Activated effector memory CD4-positive, alpha-beta T cell treated with Interleukin-2 at 50 U/mL for 16 hours (primary cell): ENCODE results near the gene GPATCH3.
A peak's percentile ranks its signal among the peaks of the same experiment; 100 is the strongest.
"Not testable (repeated sequence)": the region's sequence is repeated elsewhere in the genome, so short reads cannot be mapped to it uniquely, and the experiment has no call there.

ENCODE experiments used
- DNase-seq: peaks from one replicate; pipeline ENCODE4 v3.0.0-alpha.2; 2020

Gene GPATCH3

GRCh38 chr1:26913389-26913753, 13.1 kb upstream of the GPATCH3 start:
- no peak for DNase-seq

DNA sequence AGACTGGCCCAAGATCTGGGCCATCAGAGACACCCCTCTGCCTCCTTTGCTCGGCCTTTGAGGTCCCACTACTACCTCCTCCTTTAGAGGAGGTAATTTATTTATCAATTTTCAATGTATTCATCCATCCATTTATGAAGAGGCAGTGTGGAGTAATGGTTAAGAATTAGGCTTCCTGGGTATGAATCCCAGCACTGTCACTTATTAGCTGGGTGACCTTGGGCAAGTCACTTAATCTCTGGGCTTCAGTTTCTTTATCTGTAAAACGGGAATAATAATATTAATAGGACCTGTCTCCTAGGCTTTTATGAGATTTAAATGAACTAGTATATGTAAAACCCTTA, 11.9 kb upstream of the GPATCH3 start:
- DNase-seq = no peak

DNA sequence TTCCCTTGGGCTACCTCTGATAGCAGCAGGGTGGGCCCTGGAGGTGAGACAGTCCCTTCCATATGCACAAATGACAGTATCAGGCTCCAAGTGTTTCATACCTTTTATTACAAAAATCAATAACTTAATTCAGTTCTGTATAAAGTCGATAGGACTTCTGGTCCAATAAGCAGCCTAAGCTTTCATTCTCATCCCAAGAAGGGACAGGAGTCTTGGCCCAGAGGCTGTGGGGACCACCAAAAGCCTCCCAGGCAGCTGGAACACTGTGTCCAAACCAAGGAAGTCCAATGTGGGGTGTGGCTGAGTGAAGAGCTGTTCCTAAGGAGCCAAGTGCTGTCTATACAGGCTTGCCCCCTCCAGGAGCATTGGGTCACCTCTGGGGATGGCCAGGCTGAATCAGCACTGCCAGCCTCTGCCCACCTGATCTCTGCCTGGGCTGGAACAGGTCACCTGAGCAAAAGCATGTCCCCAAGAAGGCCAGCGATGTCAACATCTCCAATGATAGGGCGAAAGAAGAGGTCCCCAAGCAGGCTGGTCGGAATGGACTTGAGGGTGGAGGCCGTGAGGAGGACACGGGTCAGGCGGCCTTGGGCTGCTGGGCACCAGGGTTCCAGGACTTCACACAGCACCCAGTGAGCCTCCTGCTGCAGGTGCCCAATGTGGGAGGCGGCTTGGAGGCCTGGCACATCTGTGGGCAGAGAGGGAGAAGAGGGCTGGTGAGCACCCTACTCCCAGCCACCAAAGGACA, 11.3 kb upstream of the GPATCH3 start:
- no peak for DNase-seq

DNA sequence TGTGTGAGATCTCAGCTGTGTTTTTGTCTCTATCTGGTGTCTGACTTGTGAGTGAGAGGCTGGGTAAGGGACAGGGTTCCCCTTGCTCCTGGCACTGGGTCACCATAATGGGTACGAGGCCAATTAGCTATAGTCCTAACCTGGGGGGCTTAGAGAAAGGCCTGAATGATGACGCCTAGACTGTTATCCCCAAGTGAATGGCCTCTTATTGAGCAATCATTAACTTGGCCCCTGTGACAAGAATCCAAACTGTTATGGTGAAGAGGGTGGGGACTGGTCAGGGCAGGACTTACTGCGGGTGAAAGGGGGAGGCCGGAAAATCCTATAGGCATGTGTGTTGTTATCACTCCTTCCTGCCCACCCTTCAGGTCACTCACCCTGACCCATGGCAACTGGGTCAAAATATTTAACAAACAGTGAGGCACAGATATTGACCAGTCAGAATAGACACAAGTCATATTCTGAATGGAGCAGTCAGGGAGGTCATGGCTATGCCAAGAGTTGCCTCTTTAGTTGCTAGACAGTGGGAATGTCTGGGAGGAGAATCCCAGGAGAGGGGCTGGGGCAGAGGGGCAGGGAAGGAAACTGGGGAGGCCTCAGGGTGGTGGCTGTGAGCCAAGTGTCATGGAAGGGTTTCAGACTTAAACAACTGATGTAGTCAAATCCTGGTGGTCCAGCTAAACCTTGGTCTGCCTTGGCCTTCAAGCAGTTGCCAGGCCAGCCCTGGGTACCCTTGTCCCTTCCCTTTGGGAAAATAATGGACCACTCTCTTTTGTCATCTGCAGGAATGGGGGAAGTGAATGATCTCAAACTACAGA, 10.3 kb upstream of the GPATCH3 start:
- DNase-seq = no peak

DNA sequence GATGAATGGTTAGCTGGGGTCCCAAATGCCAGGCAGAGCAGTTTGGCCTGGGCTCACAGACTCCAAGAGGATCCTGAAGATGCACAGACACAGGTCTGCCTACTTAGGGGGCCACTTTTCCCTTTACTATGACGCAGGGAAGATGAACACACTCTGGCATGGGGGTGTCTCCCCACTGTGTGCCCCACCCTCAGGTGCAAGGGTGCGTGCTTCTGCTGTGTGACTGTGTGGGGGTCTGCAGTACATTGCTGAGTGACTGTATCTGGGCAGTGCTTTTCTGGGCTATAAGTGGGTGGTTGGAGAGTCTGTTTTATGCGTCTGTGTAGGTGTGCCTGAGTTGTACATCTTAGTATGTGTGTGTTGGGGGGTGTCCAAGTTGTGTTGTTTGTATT, 9.7 kb upstream of the GPATCH3 start:
- DNase-seq = no peak

GRCh38 chr1:26907071-26907917, 7.0 kb upstream of the GPATCH3 start:
- no peak for DNase-seq

GRCh38 chr1:26900815-26901511, 696 bp upstream of the GPATCH3 start:
- DNase-seq = no peak

DNA sequence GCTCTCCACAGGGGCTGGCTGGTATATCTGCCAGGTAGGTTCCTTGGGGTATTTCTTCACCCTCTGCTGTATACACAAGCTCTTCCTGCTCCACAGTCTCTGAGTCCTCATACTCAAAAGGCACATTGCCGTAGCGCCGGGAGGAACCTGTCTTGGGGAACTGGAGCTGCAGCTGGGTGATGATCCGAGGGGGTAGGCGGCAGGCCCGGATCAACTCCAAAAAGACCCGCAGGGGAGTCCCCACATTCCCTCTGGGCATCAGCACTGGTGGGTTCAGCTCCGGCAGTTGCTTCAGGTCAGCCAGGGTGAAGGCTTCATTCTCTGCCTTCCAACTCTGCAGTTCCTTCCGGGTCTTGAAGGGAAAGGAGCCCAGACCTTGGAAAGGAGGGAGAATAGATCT, 2.9 kb downstream of the GPATCH3 start:
- DNase-seq = no peak

DNA sequence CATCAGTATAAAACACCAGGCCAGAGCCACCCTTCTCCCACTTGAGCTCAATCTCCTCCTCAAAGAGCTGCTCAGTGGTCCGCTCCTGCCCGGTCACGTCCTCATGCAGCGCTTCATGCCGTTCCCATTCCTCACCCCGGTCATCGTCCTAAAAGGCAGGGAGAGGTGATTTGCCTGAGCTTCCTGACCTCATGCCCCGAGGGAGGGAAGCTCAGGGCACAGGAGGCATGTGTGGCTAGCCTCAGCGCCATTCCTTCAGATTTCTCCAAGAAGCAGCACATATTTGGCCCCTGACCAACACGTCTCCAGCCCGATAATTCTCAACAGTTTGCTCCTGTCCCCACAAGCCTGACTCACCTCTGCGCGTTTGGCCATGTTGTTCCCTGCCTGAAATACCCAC, 6.0 kb downstream of the GPATCH3 start:
- DNase-seq = no peak

GRCh38 chr1:26890467-26890796, 9.8 kb downstream of the GPATCH3 start:
- DNase-seq = no peak

DNA sequence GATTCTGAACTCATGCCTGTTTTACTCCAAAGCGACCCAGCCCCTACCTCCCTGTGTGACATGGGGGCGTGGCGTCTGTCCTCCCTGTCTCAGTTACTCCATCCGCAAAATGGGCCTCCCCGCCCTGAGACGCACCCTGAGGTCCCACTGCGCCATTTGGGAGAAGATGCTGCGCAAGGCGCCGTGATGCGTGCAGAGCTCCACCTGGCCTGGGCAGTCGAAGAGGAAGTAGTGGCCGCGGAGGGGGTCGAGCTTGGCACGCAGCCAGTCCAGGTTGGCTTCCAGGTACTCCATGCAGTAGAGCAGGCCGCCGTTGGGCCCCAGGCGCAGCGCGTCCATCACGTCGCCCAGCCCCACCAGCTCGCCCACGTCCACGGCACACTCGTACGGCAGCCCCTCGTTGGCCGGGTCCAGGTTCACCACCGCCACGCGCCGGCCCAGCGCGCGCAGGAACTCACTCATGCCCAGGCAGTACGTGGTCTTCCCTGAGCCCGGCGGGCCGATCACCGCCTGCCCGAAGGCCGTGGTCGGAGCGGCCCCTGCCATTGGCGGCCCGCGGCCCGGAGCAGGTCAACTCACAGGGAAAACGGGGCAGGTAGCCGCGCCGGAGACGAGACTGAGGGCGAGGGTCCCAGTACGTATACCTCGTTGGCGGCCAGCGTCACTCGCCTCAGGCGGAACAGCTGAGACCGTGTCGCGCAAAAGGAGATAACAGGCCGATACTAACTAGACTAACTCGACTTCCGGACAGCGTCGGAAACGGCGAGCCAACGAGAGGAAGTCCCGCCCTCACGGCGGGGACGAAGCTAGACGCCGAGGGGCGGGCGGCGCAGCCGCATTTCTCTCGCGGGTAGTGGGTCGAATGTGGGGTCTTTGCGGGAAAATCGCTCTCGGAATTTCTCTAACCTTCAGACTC, 10.5 kb downstream of the GPATCH3 start, which contains the start of gene GPN2:
Gene GPN2, minus strand, starts transcription at position 733 of the 916 bp plus-strand sequence. Its CDS starts 187 bp downstream, at position 546.
- peak; percentile 72 for DNase-seq

DNA sequence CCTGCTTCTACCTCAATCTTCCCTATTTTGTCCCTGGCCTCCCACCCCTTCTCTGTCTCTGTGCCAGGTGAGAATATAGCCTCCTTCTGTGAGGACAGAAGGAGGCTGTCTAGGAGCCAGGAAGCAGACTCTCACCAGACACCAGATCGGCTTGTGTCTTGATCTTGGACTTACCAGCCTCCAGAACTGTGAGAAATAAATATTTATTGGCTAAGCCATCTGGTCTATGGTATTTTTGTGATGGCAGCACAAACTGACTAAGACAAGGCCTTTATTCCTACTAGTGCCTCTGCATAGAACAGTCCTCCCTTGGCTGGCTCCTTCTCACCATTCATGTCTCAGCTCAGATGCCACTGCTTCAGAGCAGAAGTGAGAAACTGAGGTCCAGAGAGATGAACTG, 12.0 kb downstream of the GPATCH3 start:
- no peak for DNase-seq

GRCh38 chr1:26887125-26887524, 13.1 kb downstream of the GPATCH3 start:
- no peak for DNase-seq

- DNase-seq = no peak
These were observed 17.4 kb downstream of the GPATCH3 start for GRCh38 chr1:26882696-26883463.

DNA sequence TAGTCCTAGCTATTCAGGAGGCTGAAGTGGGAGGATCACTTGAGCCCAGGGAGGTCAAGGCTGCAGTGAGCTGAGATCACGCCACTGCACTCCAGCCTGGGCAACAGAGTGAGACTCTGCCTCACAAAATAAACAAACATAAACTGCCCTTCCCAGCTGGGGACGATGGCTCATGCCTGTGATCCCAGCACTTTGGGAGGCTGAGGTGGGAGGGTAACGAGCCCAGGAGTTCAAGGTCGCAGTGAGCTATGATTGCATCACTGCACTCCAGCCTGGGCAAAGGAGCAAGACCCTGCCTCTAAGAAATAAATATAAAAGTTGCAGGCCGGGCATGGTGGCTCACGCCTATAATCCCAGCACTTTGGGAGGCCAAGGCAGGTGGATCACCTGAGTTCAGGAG, 18.7 kb downstream of the GPATCH3 start:
- DNase-seq = not testable (repeated sequence)

DNA sequence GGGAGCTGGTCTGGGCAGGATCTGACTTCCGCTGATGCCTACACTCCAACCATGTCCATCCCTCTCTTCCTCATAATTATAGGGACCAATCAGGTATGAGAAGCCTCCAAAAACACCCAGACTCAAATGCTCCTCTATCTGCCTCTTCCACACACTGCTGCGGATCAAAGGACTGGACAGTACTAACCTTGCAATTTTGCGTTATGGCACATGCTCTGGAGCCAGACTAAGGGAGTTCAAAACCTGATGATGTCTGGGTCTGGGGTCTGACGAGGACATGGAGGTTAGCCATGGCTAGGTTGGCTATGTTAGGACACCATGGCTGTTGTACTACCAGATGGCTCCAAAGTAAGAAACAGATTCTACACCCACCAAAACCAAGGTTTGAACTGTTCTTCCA, 20.5 kb downstream of the GPATCH3 start:
- no peak for DNase-seq

DNA sequence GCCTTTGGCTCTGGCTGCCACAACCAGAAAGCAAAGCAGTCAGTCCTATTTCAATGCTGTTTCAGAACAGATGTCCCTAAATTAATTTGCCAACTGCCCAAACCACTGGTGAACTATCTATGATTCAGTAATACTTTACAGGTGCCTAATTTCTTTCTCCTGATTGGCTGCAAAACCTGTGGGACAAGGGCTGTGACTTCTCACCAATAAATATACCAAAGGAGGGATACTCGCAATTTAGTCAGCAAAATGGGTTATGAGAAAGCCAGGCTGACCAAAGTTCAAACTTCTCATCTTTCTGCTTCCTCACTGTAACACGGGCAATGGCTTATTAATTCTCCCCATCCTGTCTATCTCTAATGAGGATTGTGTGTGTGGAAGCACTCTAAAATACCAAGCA, 22.9 kb downstream of the GPATCH3 start:
- no peak for DNase-seq

DNA sequence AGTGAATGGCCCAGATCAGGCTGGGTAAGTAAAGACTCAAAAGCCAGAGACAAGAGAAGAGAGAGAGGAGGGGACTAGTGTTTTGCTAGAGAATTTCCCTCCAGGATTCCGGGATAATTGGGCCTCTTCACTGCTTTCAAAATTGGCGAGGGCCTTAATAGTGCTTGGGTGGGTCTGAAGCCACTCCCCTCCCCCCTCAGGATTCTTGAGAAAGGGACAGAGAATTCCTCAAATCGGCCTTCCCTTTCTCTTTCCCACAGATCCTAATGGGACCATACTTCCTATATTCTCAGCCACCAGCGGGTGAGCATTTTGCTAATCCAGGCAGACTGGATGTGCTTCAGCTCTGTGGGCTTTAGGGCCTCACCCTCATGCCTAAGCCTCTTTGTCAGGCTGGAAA, 25.4 kb downstream of the GPATCH3 start:
- no peak for DNase-seq

DNA sequence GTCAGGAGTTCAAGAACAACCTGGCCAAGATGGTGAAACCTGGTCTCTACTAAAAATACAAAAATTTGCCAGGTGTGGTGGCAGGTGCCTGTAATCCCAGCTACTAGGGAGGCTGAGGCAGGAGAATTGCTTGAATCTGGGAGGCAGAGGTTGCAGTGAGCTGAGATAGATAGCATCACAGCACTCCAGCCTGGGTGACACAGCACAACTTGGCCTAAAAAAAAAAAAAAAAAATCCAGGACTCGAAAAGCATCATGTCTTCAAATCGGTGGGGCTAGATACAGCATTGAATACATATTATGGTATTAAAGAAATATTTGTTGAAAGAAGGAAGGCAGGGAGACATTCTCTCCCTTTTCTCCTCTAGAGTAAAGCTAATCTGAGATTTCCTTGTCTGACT, 27.2 kb downstream of the GPATCH3 start:
- DNase-seq = not testable (repeated sequence)

- peak; percentile 95 for DNase-seq
These were observed 35.4 kb downstream of the GPATCH3 start for GRCh38 chr1:26864610-26865480.
